SK-N-SH treated with all-trans-retinoic acid at 6 μM for 48 hours (cell line): ENCODE measurements around the gene TBC1D9B.

Experiments used
- ATAC-seq: fragments of 200-7000 bp; cut with Tn5 transposase; 3 replicates; pipeline ENCODE4 v1.9.1; 2020; ENCODE audit warnings: mild to moderate bottlenecking, moderate library complexity
- ARNTL ChIP-seq: fragments of 450-650 bp; formaldehyde crosslinking; IDR thresholded peaks from 2 replicates; pipeline ENCODE4 v1.5.0; 2020; ENCODE audit warnings: low read depth, mild to moderate bottlenecking, moderate library complexity, borderline replicate concordance
- ESRRG ChIP-seq: fragments of 250-450 bp; sonication (Bioruptor Pico); IDR thresholded peaks from 2 replicates; pipeline ENCODE4 v1.6.1; 2021; ENCODE audit warnings: mild to moderate bottlenecking
- GLIS3 ChIP-seq: fragments of 250-450 bp; sonication (Bioruptor Pico); IDR thresholded peaks from 2 replicates; pipeline ENCODE4 v1.5.0; 2020; ENCODE audit warnings: mild to moderate bottlenecking, moderate library complexity
- ISL1 ChIP-seq: fragments of 250-450 bp; sonication (Bioruptor Pico); IDR thresholded peaks from 2 replicates; pipeline ENCODE4 v2.1.2; 2022; ENCODE audit warnings: mild to moderate bottlenecking, moderate library complexity
- OSR1 ChIP-seq: fragments of 250-450 bp; sonication (Bioruptor Pico); IDR thresholded peaks from 2 replicates; pipeline ENCODE4 v1.8.0; 2022; ENCODE audit warnings: moderate library complexity, mild to moderate bottlenecking, inconsistent platforms
- PATZ1 ChIP-seq: fragments of 250-450 bp; sonication (Bioruptor Pico); IDR thresholded peaks from 2 replicates; pipeline ENCODE4 v1.8.0; 2020; ENCODE audit warnings: mild to moderate bottlenecking, moderate library complexity, borderline replicate concordance
- POU6F1 ChIP-seq: fragments of 250-450 bp; sonication (Bioruptor Pico); IDR thresholded peaks from 2 replicates; pipeline ENCODE4 v1.8.0; 2021; ENCODE audit warnings: low read depth, mild to moderate bottlenecking, moderate library complexity, borderline replicate concordance
- PPARA ChIP-seq: fragments of 250-450 bp; sonication (Bioruptor Pico); IDR thresholded peaks from 2 replicates; pipeline ENCODE4 v1.5.0; 2020; ENCODE audit warnings: mild to moderate bottlenecking, borderline replicate concordance
- SNAI2 ChIP-seq: fragments of 250-450 bp; sonication (Bioruptor Pico); IDR thresholded peaks from 2 replicates; pipeline ENCODE4 v1.5.0; 2020; ENCODE audit warnings: mild to moderate bottlenecking, moderate library complexity
- TCF4 ChIP-seq: fragments of 250-450 bp; sonication (Bioruptor Pico); IDR thresholded peaks from 2 replicates; pipeline ENCODE4 v1.8.0; 2021; ENCODE audit warnings: mild to moderate bottlenecking, moderate library complexity, borderline replicate concordance
- ZC3H10 ChIP-seq: fragments of 250-450 bp; sonication (Bioruptor Pico); IDR thresholded peaks from 2 replicates; pipeline ENCODE4 v1.5.1; 2021; ENCODE audit warnings: mild to moderate bottlenecking, moderate library complexity
- ZFP3 ChIP-seq: fragments of 250-450 bp; sonication (Bioruptor Pico); IDR thresholded peaks from 2 replicates; pipeline ENCODE4 v1.5.0; 2020; ENCODE audit warnings: mild to moderate bottlenecking, moderate library complexity
- ZFP30 ChIP-seq: fragments of 450-650 bp; formaldehyde crosslinking; IDR thresholded peaks from 2 replicates; pipeline ENCODE4 v1.5.0; 2022; ENCODE audit warnings: mild to moderate bottlenecking, moderate library complexity
- ZNF565 ChIP-seq: fragments of 450-650 bp; formaldehyde crosslinking; conservative IDR thresholded peaks from 2 replicates; pipeline ENCODE4 v1.5.0; 2020; ENCODE audit warnings: low read depth, mild to moderate bottlenecking, moderate library complexity
- ZNF70 ChIP-seq: fragments of 450-650 bp; formaldehyde crosslinking; IDR thresholded peaks from 2 replicates; pipeline ENCODE4 v1.5.0; 2020; ENCODE audit warnings: mild to moderate bottlenecking, moderate library complexity
- ZNF8 ChIP-seq: fragments of 450-650 bp; formaldehyde crosslinking; IDR thresholded peaks from 2 replicates; pipeline ENCODE4 v1.5.0; 2020; ENCODE audit warnings: mild to moderate bottlenecking, moderate library complexity
- TF ChIP-seq, protein P1 (sequence below): fragments of 250-450 bp; sonication (Bioruptor Pico); IDR thresholded peaks from 2 replicates; pipeline ENCODE4 v1.5.1; 2020; ENCODE audit warnings: low read depth, mild to moderate bottlenecking, moderate library complexity
- TF ChIP-seq, protein P2 (sequence below): fragments of 250-450 bp; sonication (Bioruptor Pico); IDR thresholded peaks from 2 replicates; pipeline ENCODE4 v1.5.0; 2020; ENCODE audit warnings: mild to moderate bottlenecking, moderate library complexity

TBC1D9B gene

DNA sequence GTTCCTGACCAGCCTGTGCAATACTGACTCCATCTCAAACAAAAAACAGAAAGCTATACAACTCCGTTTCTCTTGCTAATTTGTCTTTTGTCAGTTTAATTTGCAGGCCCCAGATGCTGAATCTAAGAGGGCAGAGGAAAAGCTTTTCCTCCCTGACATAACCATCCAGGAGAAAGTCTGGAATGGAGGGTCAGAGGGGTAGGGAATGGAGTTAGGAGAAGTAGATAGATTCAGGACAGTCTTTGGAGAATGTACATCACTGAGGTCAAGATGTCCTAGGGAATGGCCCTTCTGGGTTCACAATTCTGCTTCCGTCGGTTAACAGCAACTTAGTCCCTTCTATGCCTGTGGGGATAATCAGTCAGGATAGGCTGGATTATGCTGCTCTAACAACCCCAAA lies 93.6 kb downstream of the TBC1D9B start:
- no peak for TF ChIP-seq OSR1
- no peak for ATAC-seq

DNA sequence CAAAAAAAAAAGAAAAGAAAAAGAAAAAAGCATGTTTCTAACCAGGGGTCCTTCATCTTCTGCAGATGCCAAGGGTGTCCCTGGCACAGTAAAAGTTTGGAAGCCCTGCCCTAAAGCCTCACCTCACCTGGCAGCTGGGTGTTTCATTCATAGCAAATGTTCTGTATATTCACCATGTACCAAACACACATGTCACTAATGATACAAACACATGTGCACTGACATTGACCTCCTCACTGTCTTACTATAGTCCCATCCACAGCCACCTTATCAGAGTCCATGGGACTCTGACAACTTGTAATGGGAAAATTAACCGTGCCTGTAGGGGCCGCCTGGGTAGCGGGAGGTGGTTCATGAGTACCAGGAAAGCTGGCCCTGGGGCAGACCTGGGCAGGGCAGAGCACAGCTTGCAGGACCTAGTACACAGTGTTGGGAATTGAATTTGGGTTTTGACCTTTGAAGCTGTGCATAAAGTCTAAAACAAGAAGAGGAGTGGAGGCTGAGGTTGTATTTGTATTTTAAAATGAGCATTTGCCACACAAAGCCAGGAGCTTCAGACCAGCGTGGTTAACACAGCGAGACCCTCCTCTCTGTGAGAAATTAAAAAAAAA lies 94.6 kb downstream of the TBC1D9B start:
- no peak for ATAC-seq

GRCh38 chr5:179812135-179812825 lies 95.4 kb downstream of the TBC1D9B start:
- ATAC-seq: no peak
- TF ChIP-seq ZNF8 (CRISPR knock-in tag): no peak

More for the DNA sequence above, 94.6 kb downstream of the TBC1D9B start:
- no peak for TF ChIP-seq SNAI2
- TF ChIP-seq ZNF565 (CRISPR knock-in tag): no peak
- no peak for TF ChIP-seq TCF4 (CRISPR knock-in tag)
- TF ChIP-seq ISL1 (CRISPR knock-in tag): no peak
- TF ChIP-seq ZNF70: no peak
- TF ChIP-seq, protein P1, sequence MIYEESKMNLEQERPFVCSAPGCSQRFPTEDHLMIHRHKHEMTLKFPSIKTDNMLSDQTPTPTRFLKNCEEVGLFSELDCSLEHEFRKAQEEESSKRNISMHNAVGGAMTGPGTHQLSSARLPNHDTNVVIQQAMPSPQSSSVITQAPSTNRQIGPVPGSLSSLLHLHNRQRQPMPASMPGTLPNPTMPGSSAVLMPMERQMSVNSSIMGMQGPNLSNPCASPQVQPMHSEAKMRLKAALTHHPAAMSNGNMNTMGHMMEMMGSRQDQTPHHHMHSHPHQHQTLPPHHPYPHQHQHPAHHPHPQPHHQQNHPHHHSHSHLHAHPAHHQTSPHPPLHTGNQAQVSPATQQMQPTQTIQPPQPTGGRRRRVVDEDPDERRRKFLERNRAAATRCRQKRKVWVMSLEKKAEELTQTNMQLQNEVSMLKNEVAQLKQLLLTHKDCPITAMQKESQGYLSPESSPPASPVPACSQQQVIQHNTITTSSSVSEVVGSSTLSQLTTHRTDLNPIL: no peak
- TF ChIP-seq ZFP30 (CRISPR knock-in tag): no peak
- no peak for TF ChIP-seq PPARA
- no peak for TF ChIP-seq GLIS3 (CRISPR knock-in tag)
- TF ChIP-seq PATZ1 (CRISPR knock-in tag): no peak
- no peak for TF ChIP-seq ZC3H10 (CRISPR knock-in tag)
- TF ChIP-seq ARNTL: no peak
- no peak for TF ChIP-seq ESRRG (CRISPR knock-in tag)
- TF ChIP-seq ZNF8 (CRISPR knock-in tag): no peak
- no peak for TF ChIP-seq POU6F1
- TF ChIP-seq ZFP3: no peak
- TF ChIP-seq, protein P2, sequence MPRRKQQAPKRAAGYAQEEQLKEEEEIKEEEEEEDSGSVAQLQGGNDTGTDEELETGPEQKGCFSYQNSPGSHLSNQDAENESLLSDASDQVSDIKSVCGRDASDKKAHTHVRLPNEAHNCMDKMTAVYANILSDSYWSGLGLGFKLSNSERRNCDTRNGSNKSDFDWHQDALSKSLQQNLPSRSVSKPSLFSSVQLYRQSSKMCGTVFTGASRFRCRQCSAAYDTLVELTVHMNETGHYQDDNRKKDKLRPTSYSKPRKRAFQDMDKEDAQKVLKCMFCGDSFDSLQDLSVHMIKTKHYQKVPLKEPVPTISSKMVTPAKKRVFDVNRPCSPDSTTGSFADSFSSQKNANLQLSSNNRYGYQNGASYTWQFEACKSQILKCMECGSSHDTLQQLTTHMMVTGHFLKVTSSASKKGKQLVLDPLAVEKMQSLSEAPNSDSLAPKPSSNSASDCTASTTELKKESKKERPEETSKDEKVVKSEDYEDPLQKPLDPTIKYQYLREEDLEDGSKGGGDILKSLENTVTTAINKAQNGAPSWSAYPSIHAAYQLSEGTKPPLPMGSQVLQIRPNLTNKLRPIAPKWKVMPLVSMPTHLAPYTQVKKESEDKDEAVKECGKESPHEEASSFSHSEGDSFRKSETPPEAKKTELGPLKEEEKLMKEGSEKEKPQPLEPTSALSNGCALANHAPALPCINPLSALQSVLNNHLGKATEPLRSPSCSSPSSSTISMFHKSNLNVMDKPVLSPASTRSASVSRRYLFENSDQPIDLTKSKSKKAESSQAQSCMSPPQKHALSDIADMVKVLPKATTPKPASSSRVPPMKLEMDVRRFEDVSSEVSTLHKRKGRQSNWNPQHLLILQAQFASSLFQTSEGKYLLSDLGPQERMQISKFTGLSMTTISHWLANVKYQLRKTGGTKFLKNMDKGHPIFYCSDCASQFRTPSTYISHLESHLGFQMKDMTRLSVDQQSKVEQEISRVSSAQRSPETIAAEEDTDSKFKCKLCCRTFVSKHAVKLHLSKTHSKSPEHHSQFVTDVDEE (CRISPR knock-in tag): no peak
